CD4-positive, alpha-beta T cell (primary cell): ENCODE data around the gene ARL15. TPM values are rescaled to one million over a fixed set of nuclear protein-coding genes. Genes with fewer than 3 reads are reported as not detected.

Experiments used
- ATAC-seq: fragments of 200-7000 bp; cut with Tn5 transposase; one replicate; pipeline ENCODE4 v1.10.0; 2022; ENCODE audit warnings: mild to moderate bottlenecking; ENCODE audit not compliant: poor library complexity
- CTCF ChIA-PET: fragments of 350-600 bp; sonication (Branson Sonifier 250); formaldehyde crosslinking; loops from one replicate; lab custom pipeline; 2021; ENCODE audit warnings: antibody characterized with exemption, inconsistent platforms; lab: Charles Lee
- POLR2A ChIA-PET: fragments of 350-600 bp; sonication (Branson Sonifier 250); formaldehyde crosslinking; loops from one replicate; lab custom pipeline; 2021; ENCODE audit warnings: antibody characterized with exemption, inconsistent platforms; lab: Charles Lee
- DNase-seq, 14 experiments: peaks; one replicate each; pipeline ENCODE4 v3.0.0-alpha.2; 2013 to 2020; ENCODE audit warnings: mixed read lengths in 2 of 14
- H3K27ac ChIP-seq, 2 donors: one replicate each; pipeline versions ENCODE4 v1.5.1 to v1.7.0; 2013; ENCODE audit warnings: low read length in 2 of 2, low read depth in 1 of 2, mild to moderate bottlenecking in 1 of 2
- H3K27me3 ChIP-seq, 2 experiments: 1 replicate in 1 of 2; 2 replicates in 1 of 2; pipeline versions ENCODE4 v1.6.1 to v1.7.0; 2013; ENCODE audit warnings: low read length in 2 of 2, control low read depth in 1 of 2, mild to moderate bottlenecking in 1 of 2, moderate library complexity in 1 of 2; ENCODE audit not compliant: insufficient read depth in 2 of 2, control insufficient read depth in 1 of 2
- H3K36me3 ChIP-seq: one replicate; pipeline ENCODE4 v1.6.1; 2013; ENCODE audit warnings: low read length, control low read depth; ENCODE audit not compliant: insufficient read depth
- H3K4me1 ChIP-seq: one replicate; pipeline ENCODE4 v1.6.1; 2013; ENCODE audit warnings: low read length, control low read depth; ENCODE audit not compliant: insufficient read depth
- H3K4me3 ChIP-seq: one replicate; pipeline ENCODE4 v1.5.1; 2013; ENCODE audit warnings: mild to moderate bottlenecking, low read length, moderate library complexity
- H3K9me3 ChIP-seq, 2 experiments: 1 replicate in 1 of 2; 2 replicates in 1 of 2; pipeline versions ENCODE4 v1.6.1 to v1.7.0; 2013; ENCODE audit warnings: low read length in 2 of 2, mild to moderate bottlenecking in 2 of 2, control low read depth in 1 of 2, moderate library complexity in 1 of 2; ENCODE audit not compliant: control insufficient read depth in 1 of 2, insufficient read depth in 1 of 2
- H3K27ac Mint-ChIP-seq: one replicate; pipeline ENCODE4 v1.8.0; 2020; ENCODE audit warnings: mixed read lengths
- H3K27me3 Mint-ChIP-seq: one replicate; pipeline ENCODE4 v1.8.0; 2021; ENCODE audit warnings: mixed read lengths
- H3K36me3 Mint-ChIP-seq: one replicate; pipeline ENCODE4 v1.8.0; 2021; ENCODE audit warnings: low read depth, mixed read lengths
- H3K4me1 Mint-ChIP-seq: one replicate; pipeline ENCODE4 v1.8.0; 2021; ENCODE audit warnings: low read depth, mixed read lengths
- H3K4me3 Mint-ChIP-seq: one replicate; pipeline ENCODE4 v1.8.0; 2020; ENCODE audit warnings: mild to moderate bottlenecking, mixed read lengths
- H3K9me3 Mint-ChIP-seq: one replicate; pipeline ENCODE4 v1.8.0; 2020; ENCODE audit warnings: mixed read lengths
- CTCF ChIP-seq: fragments of 200-600 bp; IDR thresholded peaks from one replicate; pipeline ENCODE4 v1.8.0; 2022; ENCODE audit warnings: antibody characterized with exemption, mild to moderate bottlenecking
- intact Hi-C, 2 experiments: fragments of 100-400 bp; cut with DNase I in 1 of 2; cut with micrococcal nuclease in 1 of 2; formaldehyde crosslinking; loops; one replicate each; pipeline versions ENCODE4 v1.15.1 to v1.9.0; 2023 to 2025; cut with DNase I, micrococcal nuclease
- total RNA-seq, 174 experiments: library from RNA in 2 of 174; stranded (reverse) in 2 of 174; gene quantifications; one replicate each; pipeline ENCODE4 v1.2.3 and lab custom pipeline; 2021 to 2026

The ARL15 gene
- total RNA-seq, 2 experiments from 2014 or later: 9.1 to 10.6 TPM

- intact Hi-C loops: loop anchor here (1.0 to 10.0 kb wide), 16 partner anchors 58 to 1505 kb away; partner anchors contain the start of genes SNX18 (in 2 of the 2), DHX29 (in 1 of the 2), FST (in 1 of the 2) and MOCS2 (in 1 of the 2)
- no peaks in the 10 kb centered on the region for H3K36me3 ChIP-seq
- peak overlapping the region; percentile 86 for H3K4me3 ChIP-seq
- ATAC-seq (peak; percentile 7), DNase-seq (peak in 10 of 14 experiments; percentile 5 to 57 (median 23))
- ChIA-PET POLR2A (interaction anchor here (0.7 to 1.9 kb wide), 14 partner anchors 9 to 1200 kb away, joined by 3 to 7 read pairs (median 4); partner anchors contain the start of gene MOCS2), CTCF (interaction anchor here (1.1 to 1.3 kb wide), 3 partner anchors 207 to 558 kb away, joined by 3 to 5 read pairs (median 3); partner anchors contain the start of gene SNX18)
- TF ChIP-seq CTCF: no peak
- peak overlapping the region; percentile 53 to 59 for H3K27ac ChIP-seq
- no peaks in the 10 kb centered on the region for H3K27me3 ChIP-seq
- Mint-ChIP-seq H3K9me3 (no peaks in the 10 kb centered on the region), H3K27ac (peak overlapping the region; percentile 94), H3K4me3 (peak overlapping the region; percentile 99), H3K36me3 (peaks cover 10% of the 10 kb centered on the region), H3K27me3 (peaks cover 18% of the 10 kb centered on the region), H3K4me1 (peaks cover 35% of the 10 kb centered on the region)
- H3K4me1 ChIP-seq: peaks cover 11% of the 10 kb centered on the region
- no peaks in the 10 kb centered on the region for H3K9me3 ChIP-seq
Measured at GRCh38 chr5:54309691-54310432, 511 bp downstream of the ARL15 start.

- peaks cover 37% of the 10 kb centered on the region for H3K4me1 Mint-ChIP-seq
- H3K4me3 Mint-ChIP-seq: peak overlapping the region; percentile 99
- Histone ChIP-seq H3K4me1 (peaks cover 12% of the 10 kb centered on the region), H3K9me3 (no peaks in the 10 kb centered on the region), H3K36me3 (no peaks in the 10 kb centered on the region), H3K4me3 (peak overlapping the region; percentile 86), H3K27me3 (no peaks in the 10 kb centered on the region), H3K27ac (no peak overlapping the region)
- H3K27me3 Mint-ChIP-seq: peaks cover 14% of the 10 kb centered on the region
- ATAC-seq: no peak
- ChIA-PET POLR2A (interaction anchor here (1.5 to 1.9 kb wide), 3 partner anchors 8 to 132 kb away, joined by 5 to 6 read pairs (median 5); no protein-coding TSS in a partner anchor), CTCF (interaction anchor here (1.3 kb wide), 2 partner anchors 208 kb away, joined by 3 to 5 read pairs; partner anchors contain the start of gene SNX18)
- no peak for TF ChIP-seq CTCF
- H3K9me3 Mint-ChIP-seq: no peaks in the 10 kb centered on the region
- peak in 2 of 14 experiments; percentile 13 for DNase-seq
- peaks cover 10% of the 10 kb centered on the region for H3K36me3 Mint-ChIP-seq
- H3K27ac Mint-ChIP-seq: peak overlapping the region; percentile 94
- intact Hi-C loops: loop anchor here in 1 of 2 experiments (5.0 to 10.0 kb wide), 3 partner anchors 998 to 1504 kb away; partner anchors contain the start of genes DHX29, MOCS2 and MTREX
Measured at GRCh38 chr5:54309276-54309675, 1.1 kb downstream of the ARL15 start.

- H3K27ac ChIP-seq: no peak overlapping the region
- POLR2A ChIA-PET: no interaction called here
- no peak overlapping the region for H3K27ac Mint-ChIP-seq
- H3K4me3 ChIP-seq: no peak overlapping the region
- peaks cover 45% of the 10 kb centered on the region for H3K4me1 Mint-ChIP-seq
- H3K27me3 ChIP-seq: no peaks in the 10 kb centered on the region
- H3K27me3 Mint-ChIP-seq: peaks cover 5% of the 10 kb centered on the region
- no peaks in the 10 kb centered on the region for H3K9me3 Mint-ChIP-seq
- no peaks in the 10 kb centered on the region for H3K9me3 ChIP-seq
- no peak for TF ChIP-seq CTCF
- H3K36me3 Mint-ChIP-seq: peaks cover 10% of the 10 kb centered on the region
- intact Hi-C loops: loop anchor here in 1 of 2 experiments (5.0 to 10.0 kb wide), 3 partner anchors 1000 to 1503 kb away; partner anchors contain the start of genes DHX29, MOCS2 and MTREX
- DNase-seq (no peak), ATAC-seq (no peak)
- no peak overlapping the region for H3K4me3 Mint-ChIP-seq
- CTCF ChIA-PET: no interaction called here
- peaks cover 22% of the 10 kb centered on the region for H3K4me1 ChIP-seq
- H3K36me3 ChIP-seq: no peaks in the 10 kb centered on the region
Measured at GRCh38 chr5:54307583-54307982, 2.8 kb downstream of the ARL15 start.
